ENCODE results near the gene HMSD. TPM values are rescaled to one million over a fixed set of nuclear protein-coding genes. Genes with fewer than 3 reads are reported as not detected.
A peak's percentile ranks its signal among the peaks of the same experiment; 100 is the strongest.

The HMSD gene
- total and polyA plus RNA-seq, 2 donors from 2014 or later, result 1.4 TPM; not detected in 1

DNA sequence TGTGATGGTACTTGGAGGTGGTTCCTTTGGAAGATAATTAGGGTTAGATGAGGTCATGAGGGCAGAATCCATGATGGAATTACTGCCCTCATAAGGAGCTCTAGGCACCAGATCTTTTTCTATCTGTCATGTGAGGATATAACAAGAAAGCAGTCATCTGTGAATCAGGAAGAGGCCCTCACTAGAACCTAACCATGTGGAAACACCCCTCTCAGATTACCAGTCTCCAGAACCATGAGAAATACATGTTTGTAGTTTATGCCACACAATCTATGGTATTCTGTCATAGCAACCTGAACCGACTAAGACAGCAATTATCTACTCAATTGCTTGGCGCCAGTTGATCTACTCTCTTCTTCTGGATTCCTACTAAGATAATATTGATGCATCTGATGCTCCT lies 43.7 kb upstream of the HMSD start:
- TF ChIP-seq, protein P1, sequence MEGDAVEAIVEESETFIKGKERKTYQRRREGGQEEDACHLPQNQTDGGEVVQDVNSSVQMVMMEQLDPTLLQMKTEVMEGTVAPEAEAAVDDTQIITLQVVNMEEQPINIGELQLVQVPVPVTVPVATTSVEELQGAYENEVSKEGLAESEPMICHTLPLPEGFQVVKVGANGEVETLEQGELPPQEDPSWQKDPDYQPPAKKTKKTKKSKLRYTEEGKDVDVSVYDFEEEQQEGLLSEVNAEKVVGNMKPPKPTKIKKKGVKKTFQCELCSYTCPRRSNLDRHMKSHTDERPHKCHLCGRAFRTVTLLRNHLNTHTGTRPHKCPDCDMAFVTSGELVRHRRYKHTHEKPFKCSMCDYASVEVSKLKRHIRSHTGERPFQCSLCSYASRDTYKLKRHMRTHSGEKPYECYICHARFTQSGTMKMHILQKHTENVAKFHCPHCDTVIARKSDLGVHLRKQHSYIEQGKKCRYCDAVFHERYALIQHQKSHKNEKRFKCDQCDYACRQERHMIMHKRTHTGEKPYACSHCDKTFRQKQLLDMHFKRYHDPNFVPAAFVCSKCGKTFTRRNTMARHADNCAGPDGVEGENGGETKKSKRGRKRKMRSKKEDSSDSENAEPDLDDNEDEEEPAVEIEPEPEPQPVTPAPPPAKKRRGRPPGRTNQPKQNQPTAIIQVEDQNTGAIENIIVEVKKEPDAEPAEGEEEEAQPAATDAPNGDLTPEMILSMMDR (IDR thresholded peaks at IDR 0.05; ENCODE audit: borderline replicate concordance, extremely low read depth, insufficient read depth), result no peak
- intact Hi-C loops (cut with DNase I), result no loop called here
- FAIRE-seq (no peak), DNase-seq (peak in 2 of 5 donors; percentile 15 to 30)
- Histone ChIP-seq H3K4me3 (ENCODE audit: low read length in 3 of 3) (no peak overlapping the region), H3K27ac (ENCODE audit: low read depth in 2 of 2, low read length in 2 of 2) (no peak overlapping the region), H3K27me3 (ENCODE audit: control insufficient read depth, insufficient read depth, low read length) (no peaks in the 10 kb centered on the region), H3K36me3 (ENCODE audit: control insufficient read depth in 2 of 3, insufficient read depth in 3 of 3, low read length in 3 of 3) (no peaks in the 10 kb centered on the region), H3K9me3 (ENCODE audit: control insufficient read depth in 2 of 3, insufficient read depth in 1 of 3, low read length in 3 of 3) (no peaks in the 10 kb centered on the region), H3K4me1 (ENCODE audit: control insufficient read depth in 2 of 3, insufficient read depth in 2 of 3, low read depth in 1 of 3, low read length in 3 of 3) (no peaks in the 10 kb centered on the region), H3K9ac (ENCODE audit: low read length in 3 of 3) (no peak overlapping the region)

DNA sequence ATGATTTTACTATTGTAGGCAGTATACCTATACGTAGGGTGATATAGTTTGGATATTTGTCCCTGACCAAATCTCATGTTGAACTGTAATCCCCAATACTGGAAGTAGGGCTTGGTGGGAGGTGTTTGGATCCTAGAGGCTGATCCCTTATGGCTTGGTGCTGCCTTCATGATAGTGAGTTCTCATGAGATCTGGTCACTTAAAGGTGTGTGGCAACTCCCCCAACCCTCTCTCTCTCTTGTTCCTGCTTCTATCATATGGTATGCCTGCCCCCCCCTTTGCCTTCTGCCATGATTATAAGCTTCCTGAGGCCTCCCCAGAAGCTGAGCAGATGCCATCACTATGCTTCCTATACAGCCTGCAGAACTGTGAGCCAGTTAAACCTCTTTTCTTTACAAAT lies 43.0 kb upstream of the HMSD start:
- Histone ChIP-seq H3K9ac (ENCODE audit: low read length in 3 of 3) (no peak overlapping the region), H3K27ac (ENCODE audit: low read depth in 2 of 2, low read length in 2 of 2) (no peak overlapping the region), H3K9me3 (ENCODE audit: control insufficient read depth in 2 of 3, insufficient read depth in 1 of 3, low read length in 3 of 3) (no peaks in the 10 kb centered on the region), H3K27me3 (ENCODE audit: control insufficient read depth, insufficient read depth, low read length) (no peaks in the 10 kb centered on the region), H3K36me3 (ENCODE audit: control insufficient read depth in 2 of 3, insufficient read depth in 3 of 3, low read length in 3 of 3) (no peaks in the 10 kb centered on the region), H3K4me1 (ENCODE audit: control insufficient read depth in 2 of 3, insufficient read depth in 2 of 3, low read depth in 1 of 3, low read length in 3 of 3) (no peaks in the 10 kb centered on the region), H3K4me3 (ENCODE audit: low read length in 3 of 3) (no peak overlapping the region)
- intact Hi-C loops (cut with DNase I), result no loop called here
- no peak for FAIRE-seq
- TF ChIP-seq, protein P1 (IDR thresholded peaks at IDR 0.05; ENCODE audit: borderline replicate concordance, extremely low read depth, insufficient read depth), result no peak
- DNase-seq, result no peak

DNA sequence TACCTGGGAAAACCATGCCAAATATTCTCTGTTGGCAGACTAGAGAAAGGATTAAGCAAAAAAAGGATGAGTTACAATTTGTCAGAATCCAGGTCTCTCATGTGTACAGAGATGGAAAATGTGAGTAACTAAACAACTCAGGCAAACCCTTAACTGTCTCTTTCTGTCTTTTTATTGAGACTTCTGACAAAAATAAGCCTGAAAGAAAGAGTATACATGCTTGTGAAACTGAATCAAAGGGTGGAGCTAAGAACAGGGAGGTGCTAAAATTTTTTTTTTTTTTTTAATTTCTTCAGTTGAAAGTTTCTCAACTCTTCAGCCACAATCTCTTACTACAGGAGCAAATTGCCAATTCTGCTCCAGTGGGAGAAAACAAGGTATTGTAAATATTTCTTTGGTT lies 41.4 kb upstream of the HMSD start, which contains the start of gene SERPINB10:
Gene SERPINB10 (plus strand): TSS at position 295 of the 400 bp plus-strand sequence. CDS start 7,553 bp downstream, outside the sequence.
- H3K9ac ChIP-seq (ENCODE audit: low read length in 3 of 3), result no peak within 1 kb of the TSS
- no peak within 1 kb of the TSS for H3K4me3 ChIP-seq (ENCODE audit: low read length in 3 of 3)
- H3K9me3 ChIP-seq (ENCODE audit: control insufficient read depth in 2 of 3, insufficient read depth in 1 of 3, low read length in 3 of 3), result no peaks in the 10 kb centered on the region
- no peak within 1 kb of the TSS for H3K27ac ChIP-seq (ENCODE audit: low read depth in 2 of 2, low read length in 2 of 2)
- DNase-seq (no peak), FAIRE-seq (no peak)
- H3K36me3 ChIP-seq (ENCODE audit: control insufficient read depth in 2 of 3, insufficient read depth in 3 of 3, low read length in 3 of 3), result no peaks in the 10 kb centered on the region
- H3K27me3 ChIP-seq (ENCODE audit: control insufficient read depth, insufficient read depth, low read length), result no peaks in the 10 kb centered on the region
- intact Hi-C loops (cut with DNase I), result no loop called here
- TF ChIP-seq, protein P1 (IDR thresholded peaks at IDR 0.05; ENCODE audit: borderline replicate concordance, extremely low read depth, insufficient read depth), result no peak
- no peaks in the 10 kb centered on the region for H3K4me1 ChIP-seq (ENCODE audit: control insufficient read depth in 2 of 3, insufficient read depth in 2 of 3, low read depth in 1 of 3, low read length in 3 of 3)

DNA sequence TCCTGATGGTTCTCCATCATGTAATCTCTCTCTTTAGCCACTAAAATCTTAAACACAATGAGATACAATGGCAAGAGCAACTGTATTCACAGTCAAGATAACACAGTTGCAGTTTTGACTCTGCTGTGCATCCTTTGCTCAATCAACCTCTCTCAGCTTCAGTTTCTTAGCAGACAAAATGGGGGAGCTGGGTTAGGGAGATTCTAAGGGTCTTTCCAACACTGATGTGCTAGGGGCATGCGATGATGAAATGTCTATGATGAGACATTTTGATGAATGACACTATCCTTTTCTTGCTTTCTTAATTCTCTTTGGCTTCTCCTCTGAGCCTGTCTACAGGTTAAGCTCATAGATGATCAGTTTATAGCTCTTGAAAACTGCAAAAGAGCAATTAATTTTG lies 40.2 kb upstream of the HMSD start:
- FAIRE-seq (no peak), DNase-seq (no peak)
- H3K4me1 ChIP-seq (ENCODE audit: control insufficient read depth in 2 of 3, insufficient read depth in 2 of 3, low read depth in 1 of 3, low read length in 3 of 3), result no peaks in the 10 kb centered on the region
- H3K9ac ChIP-seq (ENCODE audit: low read length in 3 of 3), result no peak overlapping the region
- TF ChIP-seq, protein P1 (IDR thresholded peaks at IDR 0.05; ENCODE audit: borderline replicate concordance, extremely low read depth, insufficient read depth), result no peak
- no peaks in the 10 kb centered on the region for H3K27me3 ChIP-seq (ENCODE audit: control insufficient read depth, insufficient read depth, low read length)
- intact Hi-C loops (cut with DNase I), result no loop called here
- H3K4me3 ChIP-seq (ENCODE audit: low read length in 3 of 3), result no peak overlapping the region
- no peaks in the 10 kb centered on the region for H3K36me3 ChIP-seq (ENCODE audit: control insufficient read depth in 2 of 3, insufficient read depth in 3 of 3, low read length in 3 of 3)
- no peaks in the 10 kb centered on the region for H3K9me3 ChIP-seq (ENCODE audit: control insufficient read depth in 2 of 3, insufficient read depth in 1 of 3, low read length in 3 of 3)
- no peak overlapping the region for H3K27ac ChIP-seq (ENCODE audit: low read depth in 2 of 2, low read length in 2 of 2)

All from kidney (tissue), 14 donors.